ENCODE measurements around the gene CHKA.

DNA sequence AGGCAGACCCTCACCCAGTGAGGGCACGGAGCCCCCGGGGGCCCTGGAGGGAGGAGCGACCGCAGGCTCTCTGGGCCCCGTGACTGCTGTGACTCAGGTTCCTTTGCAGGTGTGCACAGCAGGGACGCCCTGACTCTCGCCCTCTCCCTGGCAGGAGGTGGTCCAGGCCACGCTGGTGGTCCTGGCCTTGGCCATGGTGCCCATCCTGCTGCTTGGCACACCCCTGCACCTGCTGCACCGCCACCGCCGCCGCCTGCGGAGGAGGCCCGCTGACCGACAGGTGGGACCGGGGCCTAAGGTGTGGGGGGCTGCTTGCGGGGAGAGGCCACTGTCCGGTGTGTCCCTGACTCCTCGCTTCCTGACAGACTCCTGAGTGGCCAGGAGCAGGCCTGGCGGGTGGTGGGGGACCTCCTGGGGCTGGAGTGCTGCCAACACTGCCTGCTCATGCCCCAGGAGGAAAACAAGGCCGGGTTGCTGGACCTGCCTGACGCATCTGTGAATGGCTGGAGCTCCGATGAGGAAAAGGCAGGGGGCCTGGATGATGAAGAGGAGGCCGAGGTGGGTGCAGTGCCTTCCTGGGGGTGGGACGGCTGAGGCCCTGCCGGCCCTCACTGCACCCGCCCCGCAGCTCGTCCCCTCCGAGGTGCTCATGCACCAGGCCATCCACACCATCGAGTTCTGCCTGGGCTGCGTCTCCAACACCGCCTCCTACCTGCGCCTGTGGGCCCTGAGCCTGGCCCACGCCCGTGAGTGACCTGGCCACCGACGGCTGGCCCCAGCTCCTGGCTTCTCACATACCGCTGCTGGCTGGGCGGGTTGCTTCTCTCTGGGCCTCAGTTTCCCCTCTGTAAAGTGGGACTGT, 71.4 kb downstream of the CHKA start:
- TF ChIP-seq POLR2A (IDR thresholded peaks at IDR 0.05): no peak
- TF ChIP-seq, protein P1, sequence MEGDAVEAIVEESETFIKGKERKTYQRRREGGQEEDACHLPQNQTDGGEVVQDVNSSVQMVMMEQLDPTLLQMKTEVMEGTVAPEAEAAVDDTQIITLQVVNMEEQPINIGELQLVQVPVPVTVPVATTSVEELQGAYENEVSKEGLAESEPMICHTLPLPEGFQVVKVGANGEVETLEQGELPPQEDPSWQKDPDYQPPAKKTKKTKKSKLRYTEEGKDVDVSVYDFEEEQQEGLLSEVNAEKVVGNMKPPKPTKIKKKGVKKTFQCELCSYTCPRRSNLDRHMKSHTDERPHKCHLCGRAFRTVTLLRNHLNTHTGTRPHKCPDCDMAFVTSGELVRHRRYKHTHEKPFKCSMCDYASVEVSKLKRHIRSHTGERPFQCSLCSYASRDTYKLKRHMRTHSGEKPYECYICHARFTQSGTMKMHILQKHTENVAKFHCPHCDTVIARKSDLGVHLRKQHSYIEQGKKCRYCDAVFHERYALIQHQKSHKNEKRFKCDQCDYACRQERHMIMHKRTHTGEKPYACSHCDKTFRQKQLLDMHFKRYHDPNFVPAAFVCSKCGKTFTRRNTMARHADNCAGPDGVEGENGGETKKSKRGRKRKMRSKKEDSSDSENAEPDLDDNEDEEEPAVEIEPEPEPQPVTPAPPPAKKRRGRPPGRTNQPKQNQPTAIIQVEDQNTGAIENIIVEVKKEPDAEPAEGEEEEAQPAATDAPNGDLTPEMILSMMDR (IDR thresholded peaks at IDR 0.05): no peak

Data from thyroid gland (tissue), 4 donors.